Sigmoid colon (tissue), 4 donors: ENCODE results near the gene COL4A4.

Source experiments
- EP300 ChIP-seq, 4 donors: sonication (generic); formaldehyde crosslinking; IDR thresholded peaks; one replicate each; pipeline ENCODE4 v1.6.1; 2017; ENCODE audit warnings: antibody characterized with exemption in 4 of 4
- POLR2A ChIP-seq, 2 donors: fragments of 450-650 bp; IDR thresholded peaks; one replicate each; pipeline ENCODE4 v1.6.1; 2016; ENCODE audit warnings: antibody characterized with exemption in 2 of 2, mild to moderate bottlenecking in 2 of 2, moderate library complexity in 2 of 2
- TF ChIP-seq, protein P1 (sequence below), 4 experiments: fragments of 450-650 bp in 3 of 4; fragments of 200-600 bp in 1 of 4; IDR thresholded peaks; one replicate each; pipeline ENCODE4 v1.5.1; 2016 to 2019; ENCODE audit warnings: antibody characterized with exemption in 4 of 4, mild to moderate bottlenecking in 3 of 4, moderate library complexity in 2 of 4

DNA sequence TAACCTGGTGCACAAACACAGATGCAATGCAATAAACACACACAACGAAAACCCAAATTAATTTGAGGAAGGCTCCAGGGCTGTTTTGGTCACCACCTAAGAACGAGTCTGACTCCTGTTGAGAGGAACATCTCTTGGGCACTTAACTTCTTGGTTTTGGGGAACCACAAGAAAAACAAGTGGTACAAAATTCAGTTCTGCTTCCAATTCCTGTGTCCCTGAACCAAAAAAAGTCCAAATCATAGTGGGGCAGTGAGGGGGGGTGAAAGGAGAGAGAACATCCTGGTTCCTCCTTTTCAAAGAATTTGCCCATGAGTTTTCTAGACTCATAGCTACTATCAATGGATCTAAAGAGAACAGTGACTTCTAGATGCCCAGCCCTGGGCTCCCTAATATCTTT lies 143.6 kb downstream of the COL4A4 start:
- TF ChIP-seq, protein P1, sequence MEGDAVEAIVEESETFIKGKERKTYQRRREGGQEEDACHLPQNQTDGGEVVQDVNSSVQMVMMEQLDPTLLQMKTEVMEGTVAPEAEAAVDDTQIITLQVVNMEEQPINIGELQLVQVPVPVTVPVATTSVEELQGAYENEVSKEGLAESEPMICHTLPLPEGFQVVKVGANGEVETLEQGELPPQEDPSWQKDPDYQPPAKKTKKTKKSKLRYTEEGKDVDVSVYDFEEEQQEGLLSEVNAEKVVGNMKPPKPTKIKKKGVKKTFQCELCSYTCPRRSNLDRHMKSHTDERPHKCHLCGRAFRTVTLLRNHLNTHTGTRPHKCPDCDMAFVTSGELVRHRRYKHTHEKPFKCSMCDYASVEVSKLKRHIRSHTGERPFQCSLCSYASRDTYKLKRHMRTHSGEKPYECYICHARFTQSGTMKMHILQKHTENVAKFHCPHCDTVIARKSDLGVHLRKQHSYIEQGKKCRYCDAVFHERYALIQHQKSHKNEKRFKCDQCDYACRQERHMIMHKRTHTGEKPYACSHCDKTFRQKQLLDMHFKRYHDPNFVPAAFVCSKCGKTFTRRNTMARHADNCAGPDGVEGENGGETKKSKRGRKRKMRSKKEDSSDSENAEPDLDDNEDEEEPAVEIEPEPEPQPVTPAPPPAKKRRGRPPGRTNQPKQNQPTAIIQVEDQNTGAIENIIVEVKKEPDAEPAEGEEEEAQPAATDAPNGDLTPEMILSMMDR (IDR thresholded peaks at IDR 0.05) = no peak
- TF ChIP-seq EP300 (IDR thresholded peaks at IDR 0.05) (no peak), POLR2A (IDR thresholded peaks at IDR 0.05) (no peak)
